HEK293 (cell line): ENCODE results near the gene AGO3.

Experiments
- CTCF ChIA-PET: fragments of 350-600 bp; formaldehyde crosslinking; extraction: SDS; loops from one replicate; lab custom pipeline; 2021; ENCODE audit warnings: antibody characterized with exemption; lab: Yijun Ruan, JAX
- POLR2A ChIA-PET: fragments of 300-600 bp; formaldehyde crosslinking; extraction: SDS; loops from one replicate; lab custom pipeline; 2020; ENCODE audit warnings: antibody characterized with exemption, inconsistent platforms; lab: Yijun Ruan, JAX
- H3K27ac ChIP-seq: fragments of 200-500 bp; sonication (Bioruptor generic); 2 replicates; pipeline ENCODE4 v1.5.1; 2014; ENCODE audit warnings: low read depth, low read length, control low read depth, inconsistent platforms; ENCODE audit errors: extremely low read depth
- H3K36me3 ChIP-seq, 2 experiments: fragments of 200-500 bp in 1 of 2; sonication (Bioruptor generic) in 1 of 2; 1 replicate in 1 of 2; 2 replicates in 1 of 2; pipeline ENCODE4 v1.5.1; 2014 to 2017; ENCODE audit warnings: inconsistent platforms in 2 of 2, low read length in 2 of 2; ENCODE audit not compliant: control insufficient read depth in 2 of 2, insufficient read depth in 1 of 2
- H3K4me1 ChIP-seq: fragments of 200-500 bp; sonication (Bioruptor generic); 2 replicates; pipeline ENCODE4 v1.5.1; 2014; ENCODE audit warnings: mild to moderate bottlenecking, low read length, inconsistent platforms; ENCODE audit not compliant: control insufficient read depth, insufficient read depth
- H3K4me3 ChIP-seq: 2 replicates; pipeline ENCODE4 v1.5.1; 2011; ENCODE audit warnings: low read depth, mild to moderate bottlenecking, control low read depth, low read length, moderate library complexity
- H3K9me3 ChIP-seq: fragments of 200-500 bp; sonication (Bioruptor generic); 2 replicates; pipeline ENCODE4 v1.5.1; 2014; ENCODE audit warnings: low read depth, low read length, inconsistent platforms; ENCODE audit not compliant: control insufficient read depth, insufficient read depth
- PATZ1 ChIP-seq: fragments of 450-650 bp; formaldehyde crosslinking; IDR thresholded peaks from 2 replicates; pipeline ENCODE4 v1.5.1; 2016; ENCODE audit warnings: missing biosample characterization, missing genetic modification characterization
- PBX3 ChIP-seq: sonication (generic); formaldehyde crosslinking; IDR thresholded peaks from 2 replicates; pipeline ENCODE4 v1.8.1; 2022; ENCODE audit warnings: mild to moderate bottlenecking, moderate library complexity, missing genetic modification reagents
- REST ChIP-seq: fragments of 450-650 bp; formaldehyde crosslinking; IDR thresholded peaks from 2 replicates; pipeline ENCODE4 v1.5.1; 2016; ENCODE audit warnings: missing biosample characterization, missing genetic modification characterization
- SP3 ChIP-seq: fragments of 450-650 bp; formaldehyde crosslinking; IDR thresholded peaks from 2 replicates; pipeline ENCODE4 v1.5.1; 2016; ENCODE audit warnings: missing biosample characterization, missing genetic modification characterization
- YY1 ChIP-seq: fragments of 450-650 bp; formaldehyde crosslinking; IDR thresholded peaks from 2 replicates; pipeline ENCODE4 v1.5.1; 2018; ENCODE audit warnings: missing biosample characterization, missing genetic modification characterization
- ZNF132 ChIP-seq: fragments of 450-650 bp; formaldehyde crosslinking; IDR thresholded peaks from 2 replicates; pipeline ENCODE4 v1.5.1; 2017; ENCODE audit warnings: missing biosample characterization, missing genetic modification characterization, borderline replicate concordance
- ZNF157 ChIP-seq: fragments of 450-650 bp; formaldehyde crosslinking; IDR thresholded peaks from 2 replicates; pipeline ENCODE4 v1.5.1; 2016; ENCODE audit warnings: missing biosample characterization, missing genetic modification characterization
- ZNF280C ChIP-seq: fragments of 450-650 bp; formaldehyde crosslinking; IDR thresholded peaks from 2 replicates; pipeline ENCODE4 v1.5.1; 2016; ENCODE audit warnings: missing biosample characterization, missing genetic modification characterization
- ZNF341 ChIP-seq: fragments of 450-650 bp; formaldehyde crosslinking; IDR thresholded peaks from 2 replicates; pipeline ENCODE4; 2016; ENCODE audit warnings: low read depth, missing biosample characterization, missing genetic modification characterization
- ZNF350 ChIP-seq: fragments of 450-650 bp; formaldehyde crosslinking; IDR thresholded peaks from 2 replicates; pipeline ENCODE4 v1.5.0; 2017; ENCODE audit warnings: missing biosample characterization, mild to moderate bottlenecking, missing genetic modification characterization
- ZNF645 ChIP-seq: fragments of 450-650 bp; formaldehyde crosslinking; IDR thresholded peaks from 2 replicates; pipeline ENCODE4; 2016; ENCODE audit warnings: missing biosample characterization, missing genetic modification characterization
- ZNF670 ChIP-seq: fragments of 450-650 bp; formaldehyde crosslinking; IDR thresholded peaks from 2 replicates; pipeline ENCODE4 v1.5.1; 2016; ENCODE audit warnings: missing biosample characterization, missing genetic modification characterization, low read depth
- ZNF707 ChIP-seq: fragments of 450-650 bp; formaldehyde crosslinking; IDR thresholded peaks from 2 replicates; pipeline ENCODE4 v1.5.1; 2016; ENCODE audit warnings: missing biosample characterization, missing genetic modification characterization
- ZSCAN16 ChIP-seq: fragments of 450-650 bp; formaldehyde crosslinking; IDR thresholded peaks from 2 replicates; pipeline ENCODE4 v1.5.1; 2016; ENCODE audit warnings: missing biosample characterization, missing genetic modification characterization

AGO3 gene

GRCh38 chr1:36055706-36056105 lies 124.8 kb downstream of the AGO3 start:
- ChIA-PET POLR2A (no interaction called here), CTCF (interaction anchor here (0.5 to 0.9 kb wide), 2 partner anchors 10 to 839 kb away, joined by 3 to 4 read pairs; no protein-coding TSS in a partner anchor)
- no peak overlapping the region for H3K27ac ChIP-seq
- peaks cover 3% of the 10 kb centered on the region; the same call in 1 of the 2 replicates for H3K4me1 ChIP-seq
- no peak for TF ChIP-seq PBX3 (CRISPR knock-in tag)
- no peak for TF ChIP-seq ZNF707 (tag by site-specific recombination)
- TF ChIP-seq ZNF645 (tag by site-specific recombination), result no peak
- TF ChIP-seq ZNF670, result no peak
- TF ChIP-seq ZNF132, result no peak
- no peak for TF ChIP-seq PATZ1 (tag by site-specific recombination)
- TF ChIP-seq YY1 (tag by site-specific recombination), result no peak
- TF ChIP-seq ZNF341, result no peak
- TF ChIP-seq ZNF350 (tag by site-specific recombination), result no peak
- TF ChIP-seq ZNF157, result no peak
- TF ChIP-seq REST, result no peak
- TF ChIP-seq ZSCAN16, result no peak
- no peak for TF ChIP-seq ZNF280C (tag by site-specific recombination)
- peaks cover 0 to 10% of the 10 kb centered on the region in 2 experiments; a peak in 2 of 3 replicates for H3K36me3 ChIP-seq
- H3K4me3 ChIP-seq, result no peak overlapping the region
- no peaks in the 10 kb centered on the region for H3K9me3 ChIP-seq

GRCh38 chr1:36062315-36062714 lies 131.4 kb downstream of the AGO3 start:
- CTCF ChIA-PET, result interaction anchor here (0.6 kb wide), 1 partner anchor 38 kb away, joined by 3 read pairs; no protein-coding TSS in a partner anchor
- TF ChIP-seq SP3, result no peak
- TF ChIP-seq, all 188 proteins: peak for 0
- POLR2A ChIA-PET, result no interaction called here

More at GRCh38 chr1:36062315-36062714, 131.4 kb downstream of the AGO3 start:
- Histone ChIP-seq H3K36me3 (no peaks in the 10 kb centered on the region), H3K4me3 (no peak overlapping the region), H3K27ac (no peak overlapping the region), H3K9me3 (no peaks in the 10 kb centered on the region), H3K4me1 (peaks cover 3% of the 10 kb centered on the region; the same call in 1 of the 2 replicates)
